Mammary epithelial cell (primary cell): Measurements from ENCODE around the gene FBXO15.

ENCODE experiments used
- CTCF ChIP-seq, 2 donors: IDR thresholded peaks in 1 of 2; conservative IDR thresholded peaks in 1 of 2; 2 replicates each; pipeline ENCODE4 v1.5.1; 2011 to 2012; ENCODE audit warnings: inconsistent platforms in 2 of 2, low read length in 2 of 2, mild to moderate bottlenecking in 2 of 2, control low read depth in 1 of 2, low read depth in 1 of 2; ENCODE audit not compliant: insufficient read depth in 1 of 2; ENCODE audit errors: extremely low read depth in 1 of 2
- EZH2 ChIP-seq: IDR thresholded peaks from 2 replicates; pipeline ENCODE4 v1.6.1; 2012; ENCODE audit warnings: low read length, inconsistent platforms, borderline replicate concordance

- TF ChIP-seq CTCF (conservative IDR thresholded peaks at IDR 0.05 in 1 of 2, IDR thresholded peaks at IDR 0.05 in 1 of 2; ENCODE audit: extremely low read depth in 1 of 2, insufficient read depth in 1 of 2, low read depth in 1 of 2, low read length in 2 of 2) (no peak), EZH2 (no peak)
Observed at GRCh38 chr18:74123200-74123599, 24.4 kb downstream of the FBXO15 start.
